GM19238 (cell line): Measurements from ENCODE around the gene RFX3.

Experiments
- DNase-seq: peaks from one replicate; pipeline ENCODE4 v3.0.0; 2011; ENCODE audit warnings: low spot score; ENCODE audit not compliant: insufficient read length

Gene RFX3

DNA sequence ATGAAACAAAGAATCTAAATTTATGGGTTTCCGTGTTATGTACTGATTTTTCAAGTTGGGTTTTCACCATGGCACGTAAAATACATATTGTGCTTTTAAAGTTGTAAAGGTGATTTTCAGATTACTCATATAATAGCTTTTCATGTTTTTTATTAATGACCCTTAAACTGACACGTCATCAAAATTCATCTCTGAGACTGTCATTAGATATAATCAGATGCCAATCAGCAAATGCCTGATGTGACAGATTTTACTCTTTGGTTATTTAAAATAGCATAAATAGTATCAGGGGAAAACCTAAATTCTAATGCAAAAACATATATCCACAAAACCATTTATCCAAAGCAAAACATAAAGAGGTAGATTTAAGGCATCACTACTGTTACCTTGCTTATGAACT is 11.0 kb downstream of the RFX3 start:
- DNase-seq = no peak

GRCh38 chr9:3513265-3513818 is 12.5 kb downstream of the RFX3 start:
- DNase-seq = no peak

DNA sequence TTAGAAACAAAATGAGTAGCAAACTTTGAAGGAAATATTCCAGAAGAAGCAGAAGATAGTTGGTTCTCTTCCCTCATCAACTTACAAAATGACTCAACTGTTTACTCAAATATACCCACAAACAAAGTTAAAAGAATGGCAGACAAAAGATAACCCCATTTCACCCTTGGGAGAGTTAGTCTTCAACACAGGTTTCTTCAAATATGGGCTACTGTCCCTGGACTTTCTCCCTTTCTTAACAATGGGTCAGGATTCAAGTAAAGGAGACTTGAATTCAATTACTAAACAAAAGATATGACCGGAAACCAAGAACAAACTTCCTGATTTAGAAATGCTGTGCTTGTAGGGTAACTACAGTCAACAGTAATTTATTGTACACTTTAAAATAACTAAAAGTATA is 14.2 kb downstream of the RFX3 start:
- no peak for DNase-seq

DNA sequence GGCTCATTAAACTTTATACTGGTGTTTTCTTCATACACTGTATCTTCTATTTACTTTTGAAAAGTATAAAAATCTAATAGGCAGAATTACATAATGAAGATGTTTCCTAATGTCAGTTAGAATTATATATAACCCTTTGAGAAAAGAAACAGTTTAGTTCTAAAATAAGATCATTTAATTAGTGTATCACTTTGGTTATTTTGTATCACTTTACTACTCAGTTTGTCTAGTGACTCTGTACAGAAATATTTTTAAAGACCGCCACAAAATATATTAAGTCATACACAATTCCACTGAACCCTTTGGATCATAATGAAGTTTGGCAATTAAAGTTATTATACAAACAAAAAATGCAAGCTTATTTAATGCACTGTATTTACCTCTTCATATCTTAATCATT is 15.0 kb downstream of the RFX3 start:
- no peak for DNase-seq

- DNase-seq = no peak
Measured at GRCh38 chr9:3509926-3510325, 15.9 kb downstream of the RFX3 start.

DNA sequence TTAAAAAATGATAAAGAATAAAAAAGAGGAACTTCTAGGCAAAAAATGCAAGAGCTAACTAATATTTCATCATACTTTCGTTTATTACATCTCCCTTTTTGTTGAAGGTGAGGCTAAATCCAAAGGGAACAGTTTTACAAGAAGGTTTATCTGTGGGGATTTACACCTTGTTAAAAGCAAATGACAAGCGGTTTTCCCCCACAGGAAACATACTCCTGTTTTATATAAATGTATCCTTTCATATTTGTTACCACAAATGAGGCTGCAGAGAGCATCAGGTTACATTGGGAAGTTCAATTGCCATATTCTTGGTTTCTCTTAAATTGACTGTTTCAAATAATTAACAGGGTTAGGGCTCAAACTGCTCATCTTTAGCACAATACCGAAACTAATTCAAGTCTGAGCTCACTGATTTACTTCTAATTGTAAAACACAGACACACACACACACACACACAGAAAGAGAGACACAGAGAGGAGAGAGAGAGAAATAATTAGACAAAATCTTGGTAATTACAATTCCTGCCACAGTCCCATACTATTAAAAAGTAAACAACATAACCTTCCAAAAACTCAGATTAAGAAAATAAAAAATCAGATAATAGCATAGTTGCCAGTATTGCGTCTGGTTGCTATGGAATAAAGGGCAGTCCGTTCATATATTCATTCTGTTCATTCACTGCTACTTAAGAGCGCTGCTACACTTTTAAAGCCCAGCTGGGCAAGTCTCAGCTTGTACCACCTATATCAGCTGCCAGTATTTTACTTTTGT is 17.1 kb downstream of the RFX3 start:
- DNase-seq = no peak

DNA sequence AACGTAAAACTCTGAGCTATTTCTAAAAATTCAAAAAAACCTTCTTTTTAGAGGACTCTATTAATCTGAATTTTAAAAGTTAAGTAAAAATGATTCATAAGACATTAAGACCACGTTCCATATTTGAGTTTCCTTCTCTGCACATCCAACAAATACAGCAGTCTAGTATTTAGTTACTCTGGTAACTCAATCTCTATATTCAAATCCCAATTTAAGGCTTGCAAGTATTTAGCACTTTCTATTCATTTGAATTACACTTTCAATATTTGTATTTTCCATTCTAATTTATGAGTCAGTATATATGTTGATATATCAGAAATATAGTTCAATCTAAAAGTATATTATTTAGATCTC is 17.7 kb downstream of the RFX3 start:
- DNase-seq = no peak

DNA sequence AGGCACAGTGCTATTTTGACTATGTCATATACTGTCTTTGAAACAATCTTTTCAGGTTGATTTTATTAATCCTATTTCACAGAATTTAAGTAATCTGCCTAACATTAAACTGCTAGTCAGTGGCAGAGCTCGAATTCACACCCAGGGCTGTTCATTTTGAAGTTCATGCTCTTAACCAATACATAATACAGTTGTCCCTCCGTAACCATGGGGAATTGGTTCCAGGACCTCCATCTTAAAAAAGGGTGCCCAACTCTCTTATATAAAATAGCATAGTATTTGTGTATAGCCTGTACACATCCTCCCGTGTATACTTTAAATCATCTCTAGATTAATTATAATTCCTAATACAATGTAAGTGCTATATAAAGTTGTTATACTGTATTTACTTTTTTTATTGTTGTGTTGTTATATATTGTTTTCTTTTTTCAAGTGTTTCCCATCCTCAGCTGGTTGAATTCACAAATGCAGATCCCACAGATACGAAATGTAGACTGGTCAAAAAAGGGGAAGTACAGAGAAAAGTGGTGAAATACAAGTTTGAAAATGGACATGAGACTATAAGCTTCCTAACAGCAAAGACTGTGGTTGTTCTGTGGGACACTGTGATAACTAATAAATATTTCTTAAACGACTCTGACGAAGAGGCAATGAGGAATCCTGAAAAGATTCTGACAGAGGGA is 18.3 kb downstream of the RFX3 start:
- DNase-seq = no peak

- DNase-seq = no peak
Measured at GRCh38 chr9:3506164-3506563, 19.6 kb downstream of the RFX3 start.

- no peak for DNase-seq
Measured at GRCh38 chr9:3502560-3503398, 23.0 kb downstream of the RFX3 start.

GRCh38 chr9:3500044-3500443 is 25.8 kb downstream of the RFX3 start:
- DNase-seq = no peak

DNA sequence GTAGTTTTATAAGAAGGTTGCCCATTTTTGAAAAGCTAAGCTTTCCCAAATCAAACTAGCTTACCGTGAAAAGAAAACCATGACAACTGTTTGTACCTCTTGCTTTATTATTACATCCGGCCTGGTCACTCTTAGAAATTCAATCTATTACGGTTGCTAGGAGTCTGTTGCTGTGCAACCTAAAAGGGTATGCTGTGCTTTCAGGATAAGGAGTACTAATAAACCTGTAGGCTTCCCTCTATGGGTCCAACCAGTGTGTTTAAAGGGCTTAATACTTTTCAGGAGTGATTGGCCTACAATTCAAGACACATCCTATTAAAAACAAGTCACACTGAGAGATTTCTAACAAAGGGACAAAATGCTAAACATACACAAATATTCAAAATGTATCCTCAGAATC is 27.1 kb downstream of the RFX3 start:
- no peak for DNase-seq

- DNase-seq = no peak
Measured at GRCh38 chr9:3497857-3498256, 27.9 kb downstream of the RFX3 start.

GRCh38 chr9:3497401-3497800 is 28.4 kb downstream of the RFX3 start:
- no peak for DNase-seq

DNA sequence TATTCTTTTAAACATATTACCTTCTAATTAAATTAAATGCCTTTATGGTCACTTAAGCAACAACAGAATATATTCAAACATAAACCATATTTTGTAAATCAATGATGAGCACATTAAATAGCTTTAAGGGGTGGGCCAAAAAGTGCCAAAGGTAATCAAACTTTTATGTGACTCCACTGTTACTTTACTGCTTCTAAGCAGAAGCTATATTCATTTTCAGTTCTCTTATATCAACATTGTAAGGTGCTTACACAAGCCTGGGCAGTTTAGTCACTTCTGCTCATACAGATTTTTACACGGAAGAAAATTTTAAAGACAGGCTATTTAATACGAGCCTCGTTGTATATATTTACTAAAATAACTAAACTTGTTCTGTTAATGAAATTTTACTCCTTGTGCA is 29.9 kb downstream of the RFX3 start:
- no peak for DNase-seq

GRCh38 chr9:3492214-3492613 is 33.6 kb downstream of the RFX3 start:
- DNase-seq = no peak

DNA sequence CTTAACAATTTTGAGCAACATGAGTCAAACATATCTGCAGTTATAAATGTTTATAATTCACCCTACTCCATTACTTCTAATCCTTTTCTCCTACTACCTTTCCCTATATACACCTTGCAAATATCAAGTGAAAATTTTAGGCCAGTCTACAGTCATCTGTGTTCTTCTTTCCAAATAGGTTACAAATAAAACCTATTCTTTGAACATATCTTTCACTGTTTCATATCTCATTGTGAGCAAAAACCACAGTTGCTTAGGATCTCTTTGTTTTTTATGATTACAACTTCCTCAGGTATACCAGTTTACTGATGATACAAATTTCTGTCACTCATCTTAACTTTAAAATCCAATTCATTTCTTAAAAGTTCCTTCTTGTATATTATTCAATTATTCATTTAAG is 34.4 kb downstream of the RFX3 start:
- no peak for DNase-seq

GRCh38 chr9:3490957-3491356 is 34.8 kb downstream of the RFX3 start:
- no peak for DNase-seq

GRCh38 chr9:3482578-3482977 is 43.2 kb downstream of the RFX3 start:
- no peak for DNase-seq

DNA sequence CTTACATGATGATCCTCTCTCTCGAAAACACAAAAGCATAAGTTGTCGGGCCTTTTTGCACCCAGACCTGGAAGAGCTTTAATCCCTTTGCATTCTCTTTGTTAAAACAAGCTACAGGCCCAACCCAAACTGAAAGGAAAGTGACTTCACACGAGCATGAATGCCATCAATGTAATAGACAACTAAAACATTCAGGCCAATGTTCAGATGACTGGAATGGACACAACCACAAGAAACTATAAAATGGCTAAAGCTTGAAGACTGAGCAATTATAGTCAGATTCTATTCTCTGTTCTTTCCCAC is 45.5 kb downstream of the RFX3 start:
- no peak for DNase-seq

DNA sequence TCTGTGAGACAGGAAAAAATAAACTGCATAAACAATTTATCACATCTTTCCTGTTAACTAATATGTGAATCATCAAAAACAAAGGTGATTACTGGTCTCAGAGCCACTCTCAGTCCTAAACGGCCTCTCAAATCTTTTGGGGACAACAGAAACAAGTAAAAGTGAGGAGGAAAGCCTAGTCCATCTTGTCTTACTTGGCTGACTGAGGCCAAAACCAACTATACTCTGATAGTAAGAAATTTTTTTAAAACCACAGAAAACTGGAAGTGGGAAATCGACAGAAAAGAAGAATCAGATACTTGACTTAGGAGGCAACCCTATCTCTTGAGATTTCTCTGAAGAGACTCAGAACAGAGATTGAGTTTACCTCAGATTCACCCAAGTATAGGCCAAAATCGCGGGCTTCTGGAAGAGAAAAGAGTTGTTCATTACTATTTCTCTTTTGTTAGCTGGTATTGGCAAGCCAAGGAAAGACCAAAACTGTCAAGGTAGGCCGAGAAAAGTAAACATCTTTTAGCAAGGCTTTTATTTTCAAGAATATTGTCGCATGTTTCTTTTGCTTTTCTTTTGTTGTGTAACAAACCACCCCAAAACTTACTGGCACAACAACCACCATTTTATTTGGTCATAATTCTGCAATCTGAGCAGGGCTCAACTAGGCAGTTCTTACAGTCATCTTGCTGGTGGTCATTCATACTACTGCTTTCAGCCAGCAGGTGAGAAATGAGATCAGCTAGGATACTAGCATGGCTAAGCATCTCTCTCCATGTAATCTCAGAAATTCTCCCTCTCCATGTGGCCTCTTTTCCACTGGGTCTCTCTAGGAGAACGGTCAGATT is 46.1 kb downstream of the RFX3 start:
- no peak for DNase-seq
